Epithelial cell of esophagus (primary cell): ENCODE results near the gene KRTAP4-3.
"Not testable (repeated sequence)": the region's sequence is repeated elsewhere in the genome, so short reads cannot be mapped to it uniquely, and the experiment has no call there.

Experiments
- DNase-seq: peaks from one replicate; pipeline ENCODE4 v3.0.0; 2010; ENCODE audit warnings: low read depth
- H3K4me3 ChIP-seq: 2 replicates; pipeline ENCODE4 v1.5.1; 2011; ENCODE audit warnings: mild to moderate bottlenecking, low read length, control low read depth
- TF ChIP-seq, protein P1 (sequence below): IDR thresholded peaks from 2 replicates; pipeline ENCODE4 v1.5.1; 2011; ENCODE audit warnings: low read depth, mild to moderate bottlenecking, low read length, control low read depth, inconsistent platforms; ENCODE audit not compliant: insufficient read depth; ENCODE audit errors: missing control alignments

The KRTAP4-3 gene

DNA sequence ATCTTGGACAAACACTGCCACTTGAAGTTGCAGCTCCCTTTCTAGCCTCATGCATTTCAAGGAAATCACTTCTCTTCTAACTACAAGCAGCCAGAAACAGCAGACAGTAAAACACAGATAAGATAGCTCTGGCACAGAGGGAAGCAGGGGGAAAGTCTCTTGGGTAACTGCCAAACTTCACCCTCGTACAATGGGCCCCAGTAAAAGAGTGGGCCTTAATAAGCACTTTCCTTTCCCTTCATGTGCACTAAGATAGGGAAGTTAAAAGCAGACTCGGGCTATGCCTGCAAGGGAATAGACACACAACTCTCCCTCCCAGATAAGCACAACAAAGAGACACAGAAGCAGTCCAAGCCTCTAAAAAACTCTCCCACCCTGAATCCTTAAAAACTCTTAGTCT lies 14.2 kb downstream of the KRTAP4-3 start:
- H3K4me3 ChIP-seq: no peak overlapping the region
- DNase-seq: no peak
- TF ChIP-seq, protein P1, sequence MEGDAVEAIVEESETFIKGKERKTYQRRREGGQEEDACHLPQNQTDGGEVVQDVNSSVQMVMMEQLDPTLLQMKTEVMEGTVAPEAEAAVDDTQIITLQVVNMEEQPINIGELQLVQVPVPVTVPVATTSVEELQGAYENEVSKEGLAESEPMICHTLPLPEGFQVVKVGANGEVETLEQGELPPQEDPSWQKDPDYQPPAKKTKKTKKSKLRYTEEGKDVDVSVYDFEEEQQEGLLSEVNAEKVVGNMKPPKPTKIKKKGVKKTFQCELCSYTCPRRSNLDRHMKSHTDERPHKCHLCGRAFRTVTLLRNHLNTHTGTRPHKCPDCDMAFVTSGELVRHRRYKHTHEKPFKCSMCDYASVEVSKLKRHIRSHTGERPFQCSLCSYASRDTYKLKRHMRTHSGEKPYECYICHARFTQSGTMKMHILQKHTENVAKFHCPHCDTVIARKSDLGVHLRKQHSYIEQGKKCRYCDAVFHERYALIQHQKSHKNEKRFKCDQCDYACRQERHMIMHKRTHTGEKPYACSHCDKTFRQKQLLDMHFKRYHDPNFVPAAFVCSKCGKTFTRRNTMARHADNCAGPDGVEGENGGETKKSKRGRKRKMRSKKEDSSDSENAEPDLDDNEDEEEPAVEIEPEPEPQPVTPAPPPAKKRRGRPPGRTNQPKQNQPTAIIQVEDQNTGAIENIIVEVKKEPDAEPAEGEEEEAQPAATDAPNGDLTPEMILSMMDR: no peak

DNA sequence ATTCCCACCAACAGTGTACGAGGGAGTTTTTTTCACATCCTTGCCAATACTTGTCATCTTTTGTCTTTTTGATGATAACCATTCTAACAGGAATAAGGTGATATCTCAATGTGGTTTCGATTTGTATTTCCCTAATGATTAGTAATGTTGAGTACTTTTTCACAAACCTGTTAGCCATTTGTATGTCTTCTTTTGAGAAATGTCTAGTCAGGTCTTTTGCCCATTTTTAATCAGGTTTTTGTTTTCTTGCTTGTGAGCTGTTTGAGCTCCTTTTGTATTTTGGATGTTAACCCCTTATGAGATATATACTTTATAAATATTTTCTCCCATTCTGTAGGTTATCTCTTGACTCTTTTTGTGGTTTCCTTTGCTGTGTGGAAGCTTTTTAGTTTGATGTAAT lies 16.5 kb downstream of the KRTAP4-3 start:
- no peak overlapping the region for H3K4me3 ChIP-seq
- DNase-seq: no peak
- TF ChIP-seq, protein P1: no peak

DNA sequence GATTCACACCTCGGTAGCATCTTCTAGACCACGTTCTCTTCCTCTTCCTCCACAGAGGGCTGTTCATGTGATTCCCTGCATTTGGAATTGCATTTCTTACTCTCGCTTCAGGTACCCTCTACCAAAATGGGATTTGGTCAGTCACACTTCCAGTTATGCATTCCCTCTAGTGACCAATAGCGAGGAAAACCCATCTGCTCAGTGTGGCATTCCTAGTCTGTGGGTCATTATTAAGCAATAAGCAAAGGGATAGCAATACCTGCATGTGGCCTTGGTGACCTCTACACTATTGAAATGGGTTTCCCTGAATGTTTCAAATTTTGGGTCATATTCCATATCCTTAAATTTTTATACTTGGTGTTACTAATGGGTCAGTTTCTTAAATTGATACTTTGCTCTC lies 18.0 kb downstream of the KRTAP4-3 start:
- no peak overlapping the region for H3K4me3 ChIP-seq
- TF ChIP-seq, protein P1: no peak
- DNase-seq: no peak

DNA sequence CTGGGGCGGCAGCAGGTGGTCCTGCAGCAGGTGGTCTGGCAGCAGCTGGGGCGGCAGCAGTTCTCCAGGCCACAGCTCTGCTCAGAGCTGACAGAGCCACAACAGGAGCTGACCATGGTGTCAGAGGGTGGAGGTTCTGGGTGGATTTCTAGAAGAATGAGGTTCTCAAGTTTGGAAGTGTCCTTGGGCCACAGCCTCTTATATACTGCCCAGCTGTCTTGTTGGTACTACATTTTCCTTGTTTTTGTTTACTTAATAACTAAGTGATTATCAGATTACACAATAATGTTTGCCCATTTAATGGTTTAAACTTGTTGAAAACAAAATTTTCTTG lies 18.4 kb downstream of the KRTAP4-3 start, which contains the start of gene KRTAP4-5:
Gene KRTAP4-5, minus strand, starts transcription at position 174 of the 334 bp plus-strand sequence. Its CDS starts 58 bp downstream, at position 116.
- no peak within 1 kb of the TSS for H3K4me3 ChIP-seq
- TF ChIP-seq, protein P1: no peak
- no peak for DNase-seq

DNA sequence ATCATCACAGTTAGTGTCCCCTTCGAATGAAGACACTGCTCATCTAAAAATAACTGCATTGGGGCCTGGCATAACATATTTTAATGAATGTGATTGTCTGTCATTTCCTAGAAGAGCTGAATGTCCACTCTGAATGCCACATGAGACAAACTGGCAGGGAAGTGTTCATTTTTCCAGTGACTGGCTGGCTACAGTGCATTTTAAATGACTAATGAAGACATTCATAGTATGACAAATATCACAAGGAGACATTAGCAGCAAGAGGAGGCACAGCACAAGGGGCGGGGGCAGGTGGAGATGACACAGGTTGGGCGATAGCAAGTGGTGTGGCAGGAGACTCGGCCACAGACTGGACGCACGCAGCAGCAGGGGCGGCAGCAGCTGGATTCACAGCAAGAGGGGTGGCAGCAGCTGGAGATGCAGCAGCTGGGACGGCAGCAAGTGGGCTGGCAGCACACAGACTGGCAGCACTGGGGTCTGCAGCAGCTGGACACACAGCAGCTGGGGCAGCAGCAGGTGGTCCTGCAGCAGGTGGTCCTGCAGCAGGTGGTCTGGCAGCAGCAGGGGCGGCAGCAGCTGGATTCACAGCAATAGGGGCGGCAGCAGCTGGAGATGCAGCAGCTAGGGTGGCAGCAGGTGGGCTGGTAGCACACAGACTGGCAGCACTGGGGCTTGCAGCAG lies 18.9 kb downstream of the KRTAP4-3 start:
- DNase-seq, H3K4me3 ChIP-seq: not testable (repeated sequence)

DNA sequence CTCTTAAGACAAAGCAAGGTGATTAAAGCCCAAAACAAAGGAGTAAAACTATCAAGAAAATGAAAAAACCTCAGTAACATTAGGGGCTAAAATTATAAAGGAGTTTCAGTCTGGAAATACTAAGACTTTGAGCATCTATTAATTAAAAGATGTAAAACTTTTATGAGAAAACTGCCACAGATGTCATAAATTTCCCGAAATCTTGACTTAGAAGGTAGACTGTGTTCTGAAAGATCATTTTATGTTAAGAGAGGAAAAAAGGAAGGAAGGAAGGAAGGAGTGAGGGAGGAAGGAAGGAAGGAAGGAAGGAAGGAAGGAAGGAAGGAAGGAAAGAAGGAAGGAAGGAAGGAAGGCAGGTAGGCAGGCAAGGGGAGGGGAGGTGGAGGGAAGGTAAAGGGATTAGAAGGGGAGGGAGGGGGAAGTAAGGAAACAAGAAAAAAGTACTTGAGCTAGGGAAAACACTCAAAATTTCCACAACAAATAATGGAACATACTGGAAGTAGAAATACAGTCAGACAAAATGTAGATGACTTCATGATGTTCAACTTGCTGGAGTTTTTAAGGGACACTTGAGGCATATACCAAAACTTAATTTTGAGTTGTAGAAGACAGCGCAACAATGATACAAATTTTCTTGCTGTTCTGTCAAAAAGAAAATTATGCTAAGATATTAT lies 20.4 kb downstream of the KRTAP4-3 start:
- DNase-seq: no peak
- TF ChIP-seq, protein P1: no peak

DNA sequence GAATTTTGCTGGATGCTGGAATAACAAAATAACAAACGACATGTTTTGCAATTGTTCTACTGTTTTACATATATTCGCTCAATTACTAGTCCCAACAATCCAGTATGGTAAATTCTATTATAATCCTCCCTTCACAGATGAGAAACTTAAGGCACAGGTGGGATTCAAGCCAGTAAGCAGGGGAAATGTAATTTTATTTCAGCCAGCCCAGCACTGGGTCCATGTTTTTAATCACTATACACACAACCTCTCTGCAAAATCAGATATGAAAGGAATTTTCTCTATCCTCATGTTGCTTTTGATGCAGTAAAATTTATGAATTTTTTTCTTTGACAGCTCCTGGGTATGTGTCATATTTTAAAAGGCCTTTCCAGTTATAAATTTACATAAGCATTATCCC lies 22.8 kb downstream of the KRTAP4-3 start:
- TF ChIP-seq, protein P1: no peak
- H3K4me3 ChIP-seq: no peak overlapping the region
- DNase-seq: no peak

More for the DNA sequence above, 20.4 kb downstream of the KRTAP4-3 start:
- no peak overlapping the region for H3K4me3 ChIP-seq
